Activated CD4-positive, alpha-beta T cell treated with anti-CD3 and anti-CD28 coated beads, Interleukin-2, amount 50 U/mL, for 4 hours (primary cell): ENCODE results near the gene USP21.

Experiments
- DNase-seq, 2 experiments: peaks; one replicate each; pipeline ENCODE4 v3.0.0-alpha.2; 2020

The USP21 gene

DNA sequence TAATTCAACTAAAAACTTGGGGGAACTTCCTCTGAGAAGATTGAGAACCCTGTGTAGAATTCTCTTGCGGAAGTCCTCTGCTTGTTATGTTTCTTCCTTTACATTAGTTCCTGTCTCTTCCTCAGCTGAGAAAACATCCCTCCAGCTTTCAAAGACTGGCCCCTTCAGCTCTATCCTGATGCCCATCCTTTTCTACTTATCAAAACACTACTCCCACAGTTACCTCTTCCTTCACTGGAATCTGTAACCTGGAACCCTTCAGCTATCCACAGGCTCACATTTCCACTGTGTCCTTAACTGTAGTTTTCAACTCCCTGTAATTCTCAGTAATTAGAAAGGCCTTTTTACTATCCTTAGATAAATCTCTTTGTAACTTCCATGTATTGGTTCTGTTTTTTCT, 20.9 kb upstream of the USP21 start:
- DNase-seq: no peak

DNA sequence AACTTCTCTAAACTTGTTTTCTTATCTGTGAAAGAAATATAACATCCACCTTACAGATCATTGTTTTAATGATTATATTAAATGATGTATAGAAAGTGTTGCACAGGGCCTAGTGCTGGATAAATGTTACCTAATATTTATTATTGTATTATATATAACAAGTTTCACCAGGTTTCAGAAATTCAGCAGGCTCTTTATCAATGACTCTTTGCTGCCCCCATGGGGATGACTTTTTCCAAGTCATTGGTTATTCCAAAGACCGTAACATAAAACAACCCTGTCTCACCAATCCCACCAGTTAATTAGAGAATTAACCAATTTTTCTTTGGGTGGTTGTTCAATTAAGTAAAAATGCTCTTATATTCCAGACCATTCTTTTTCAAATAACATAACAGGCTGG, 19.5 kb upstream of the USP21 start:
- peak; percentile 36 to 38 for DNase-seq

DNA sequence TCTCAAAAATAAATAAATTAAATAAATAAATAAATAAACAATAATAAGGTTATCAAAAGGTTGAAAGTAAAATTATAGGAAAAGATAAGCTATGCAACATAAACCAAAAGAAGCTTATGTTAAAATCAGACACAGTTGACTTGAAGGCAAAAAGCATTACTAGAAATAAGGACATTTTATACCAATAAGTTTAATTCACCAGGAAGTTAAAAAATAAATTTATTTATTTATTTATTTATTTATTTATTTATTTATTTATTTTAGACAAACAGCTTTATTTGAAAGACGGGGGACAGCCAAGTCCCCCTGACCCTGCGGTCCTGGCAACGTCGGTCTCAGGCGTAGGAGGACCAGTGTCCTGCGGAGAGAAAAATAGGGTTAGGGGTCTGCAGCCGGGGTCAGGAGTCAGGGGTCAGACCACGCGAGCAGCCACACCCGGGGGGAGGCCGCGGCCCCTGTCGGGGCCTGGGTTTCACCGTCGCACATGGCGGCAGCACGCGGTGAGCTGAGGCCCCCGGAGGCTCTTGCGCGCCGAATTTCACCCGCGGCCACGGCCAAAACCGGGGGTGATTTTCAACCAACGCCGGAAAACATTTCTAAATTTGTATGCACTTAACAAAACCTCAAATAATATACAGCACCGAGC, 18.4 kb upstream of the USP21 start:
- DNase-seq: no peak

DNA sequence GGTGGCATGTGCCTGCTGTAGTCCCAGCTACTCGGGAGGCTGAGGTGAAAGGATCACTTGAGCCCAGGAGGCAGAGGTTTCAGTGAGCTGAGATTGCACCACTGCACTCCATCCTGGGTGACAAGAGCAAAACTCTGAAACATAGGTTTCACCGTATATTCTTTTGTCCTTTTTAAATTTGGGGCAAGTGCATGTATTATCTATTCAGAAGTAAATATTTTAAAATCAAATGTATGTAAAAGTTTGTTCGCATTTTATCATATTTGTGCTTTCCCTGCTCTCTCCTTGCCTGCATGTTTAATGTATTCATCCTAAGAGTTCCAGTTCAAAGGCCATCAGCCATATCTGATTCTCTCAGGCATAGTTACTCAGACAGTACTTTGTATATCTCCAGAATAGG, 13.5 kb upstream of the USP21 start:
- no peak for DNase-seq

DNA sequence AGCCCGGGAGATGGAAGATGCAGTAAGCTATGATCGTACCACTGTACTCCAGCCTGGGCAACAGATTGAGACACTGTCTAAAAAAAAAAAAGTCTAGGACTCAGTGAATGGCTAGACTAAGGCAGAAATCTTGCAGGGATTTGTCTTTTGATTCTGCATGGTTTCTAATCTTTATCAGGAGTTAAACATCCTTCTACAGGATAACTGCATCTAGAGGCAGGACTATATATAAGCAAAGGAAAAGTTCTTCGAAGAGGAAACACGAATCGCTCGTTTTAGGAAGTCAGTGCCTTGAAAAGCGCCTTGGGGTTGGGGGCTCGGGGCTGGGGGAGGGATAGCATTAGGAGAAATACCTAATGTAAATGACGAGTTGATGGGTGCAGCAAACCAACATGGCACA, 6.1 kb upstream of the USP21 start:
- no peak for DNase-seq

DNA sequence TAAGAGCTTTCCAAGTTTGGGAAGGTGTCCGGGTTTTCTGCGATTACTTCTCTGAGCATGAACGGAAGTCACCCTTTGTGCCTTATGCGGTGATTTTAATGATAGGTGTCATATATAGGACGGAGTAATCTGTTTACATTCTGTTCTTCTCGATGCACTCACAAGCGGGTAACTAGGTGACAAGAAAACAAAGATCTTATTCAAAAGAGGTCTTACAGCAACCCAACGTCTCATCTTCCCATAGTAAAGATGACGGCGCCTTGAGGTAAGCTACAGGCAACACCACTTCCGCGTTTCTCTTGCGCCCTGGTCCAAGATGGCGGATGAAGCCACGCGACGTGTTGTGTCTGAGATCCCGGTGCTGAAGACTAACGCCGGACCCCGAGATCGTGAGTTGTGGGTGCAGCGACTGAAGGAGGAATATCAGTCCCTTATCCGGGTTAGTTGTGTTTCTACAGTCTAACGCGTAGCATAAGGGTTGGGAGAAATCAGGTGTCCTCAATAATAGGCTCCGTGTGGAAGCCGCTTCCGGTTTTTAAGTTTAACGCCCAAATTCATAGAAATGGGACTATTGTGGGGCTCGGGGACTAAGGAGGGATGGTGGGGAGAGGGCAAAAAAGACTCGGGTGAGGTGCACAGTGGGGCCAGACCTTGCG, 5.5 kb upstream of the USP21 start, which contains the start of gene UFC1:
Gene UFC1, plus strand, starts transcription at position 297 of the 656 bp plus-strand sequence. Its CDS starts 20 bp downstream, at position 317.
- peak; percentile 72 to 78 for DNase-seq

DNA sequence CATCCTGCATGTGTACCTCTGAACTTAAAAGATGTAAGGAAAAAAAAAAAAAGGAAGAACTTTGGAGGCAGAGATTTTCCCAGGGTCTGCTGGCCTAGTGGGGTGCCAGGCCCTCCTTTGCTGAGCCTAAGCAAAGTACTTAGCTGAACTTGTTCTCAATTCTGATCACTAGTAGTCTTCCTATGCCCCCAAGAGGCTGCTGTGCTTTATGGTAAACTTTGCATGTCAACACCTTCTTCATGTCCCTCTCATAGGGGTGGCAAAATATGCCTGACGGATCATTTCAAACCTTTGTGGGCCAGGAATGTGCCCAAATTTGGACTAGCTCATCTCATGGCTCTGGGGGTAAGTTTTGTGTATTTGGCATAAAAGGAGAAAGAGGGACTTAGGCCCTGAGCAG, 1.4 kb upstream of the USP21 start:
- no peak for DNase-seq

DNA sequence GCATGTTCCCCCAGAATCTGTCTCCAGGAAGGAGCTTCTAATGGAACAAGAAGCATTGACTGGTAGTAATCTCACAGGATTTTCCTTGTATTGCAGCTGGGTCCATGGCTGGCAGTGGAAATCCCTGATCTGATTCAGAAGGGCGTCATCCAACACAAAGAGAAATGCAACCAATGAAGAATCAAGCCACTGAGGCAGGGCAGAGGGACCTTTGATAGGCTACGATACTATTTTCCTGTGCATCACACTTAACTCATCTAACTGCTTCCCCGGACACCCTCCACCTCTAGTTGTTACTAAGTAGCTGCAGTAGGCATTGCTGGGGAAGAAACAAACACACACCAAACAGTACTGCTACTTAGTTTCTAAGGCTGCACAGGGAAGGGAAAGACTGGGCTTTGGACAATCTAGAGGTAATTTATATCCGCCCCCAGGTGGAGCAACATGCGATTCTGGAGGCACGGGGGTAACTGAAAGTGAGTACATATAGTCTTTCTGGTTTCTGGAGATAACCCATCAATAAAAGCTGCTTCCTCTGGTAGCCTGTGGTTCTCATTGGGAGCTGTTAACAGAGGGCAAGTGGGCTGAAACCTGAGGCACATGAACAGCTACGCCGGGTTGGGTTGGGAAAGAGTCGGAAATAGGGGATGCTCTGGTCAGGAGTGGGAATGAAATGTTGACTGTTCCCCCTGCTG, 837 bp upstream of the USP21 start:
- DNase-seq: no peak

DNA sequence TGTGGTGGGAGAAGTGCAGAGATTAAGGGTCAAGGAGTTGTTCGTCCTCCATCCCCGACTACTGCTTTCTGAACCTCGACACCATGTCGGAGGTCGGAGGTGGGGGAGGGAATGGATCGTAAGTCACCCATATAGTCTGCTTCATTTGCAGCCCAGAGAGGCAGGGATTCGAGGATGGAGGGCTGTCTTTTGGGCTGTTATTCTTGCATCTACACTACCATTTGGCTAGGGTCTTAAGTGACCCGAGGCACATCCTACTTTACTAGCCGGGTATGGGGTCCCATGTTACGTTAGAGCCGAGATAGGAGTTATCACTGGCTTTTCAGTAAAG, 578 bp downstream of the USP21 start:
- no peak for DNase-seq

DNA sequence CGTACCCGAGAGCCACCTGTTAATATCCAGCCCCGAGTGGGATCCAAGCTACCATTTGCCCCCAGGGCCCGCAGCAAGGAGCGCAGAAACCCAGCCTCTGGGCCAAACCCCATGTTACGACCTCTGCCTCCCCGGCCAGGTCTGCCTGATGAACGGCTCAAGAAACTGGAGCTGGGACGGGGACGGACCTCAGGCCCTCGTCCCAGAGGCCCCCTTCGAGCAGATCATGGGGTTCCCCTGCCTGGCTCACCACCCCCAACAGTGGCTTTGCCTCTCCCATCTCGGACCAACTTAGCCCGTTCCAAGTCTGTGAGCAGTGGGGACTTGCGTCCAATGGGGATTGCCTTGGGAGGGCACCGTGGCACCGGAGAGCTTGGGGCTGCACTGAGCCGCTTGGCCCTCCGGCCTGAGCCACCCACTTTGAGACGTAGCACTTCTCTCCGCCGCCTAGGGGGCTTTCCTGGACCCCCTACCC, 1.4 kb downstream of the USP21 start:
- DNase-seq: no peak

DNA sequence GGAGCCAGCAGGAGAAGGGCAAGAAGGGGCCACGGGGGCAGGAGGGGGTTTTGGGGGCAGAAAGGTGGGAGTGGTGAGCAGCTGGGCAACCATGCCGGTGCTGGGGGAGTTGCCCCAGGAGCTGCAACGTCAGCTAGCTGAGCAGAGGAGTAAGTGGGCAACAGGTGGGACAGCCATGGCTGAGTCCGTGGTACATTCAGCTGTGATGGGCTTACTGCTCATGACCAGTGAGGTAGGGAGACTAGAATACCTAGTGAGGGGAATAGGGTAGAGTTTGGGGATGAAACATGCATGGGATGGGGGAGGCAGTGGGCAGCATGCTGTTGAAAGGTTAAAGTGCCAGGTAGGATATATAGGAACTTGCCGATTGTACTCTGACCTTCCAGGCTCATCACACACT, 2.4 kb downstream of the USP21 start:
- no peak for DNase-seq

DNA sequence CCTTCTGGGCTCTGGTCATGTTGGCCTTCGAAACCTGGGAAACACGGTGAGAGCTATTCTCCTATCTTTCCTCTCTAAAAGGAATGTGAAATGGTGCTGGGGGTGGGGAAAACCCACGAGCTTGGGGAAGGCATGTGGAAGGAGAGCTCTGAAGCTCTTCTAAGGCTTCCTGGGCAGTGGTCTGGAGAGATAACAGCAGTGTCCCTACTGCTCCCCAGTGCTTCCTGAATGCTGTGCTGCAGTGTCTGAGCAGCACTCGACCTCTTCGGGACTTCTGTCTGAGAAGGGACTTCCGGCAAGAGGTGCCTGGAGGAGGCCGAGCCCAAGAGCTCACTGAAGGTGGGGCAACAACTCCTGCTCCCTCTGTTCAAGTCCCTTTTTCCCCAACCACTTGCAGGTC, 2.8 kb downstream of the USP21 start:
- DNase-seq: no peak

DNA sequence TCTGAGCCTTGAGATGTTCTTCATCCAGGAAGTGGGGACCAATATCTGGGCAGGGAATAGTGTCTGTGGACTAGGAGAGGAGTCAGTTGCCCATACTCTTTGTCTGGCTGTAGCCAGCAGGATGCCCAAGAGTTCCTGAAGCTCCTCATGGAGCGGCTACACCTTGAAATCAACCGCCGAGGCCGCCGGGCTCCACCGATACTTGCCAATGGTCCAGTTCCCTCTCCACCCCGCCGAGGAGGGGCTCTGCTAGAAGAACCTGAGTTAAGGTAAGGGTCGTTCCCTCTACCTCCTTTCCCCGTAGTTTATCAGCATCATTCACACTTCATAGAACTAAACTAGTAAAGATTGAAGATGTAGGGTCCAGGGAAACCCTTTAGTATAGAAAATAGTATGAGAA, 3.5 kb downstream of the USP21 start:
- DNase-seq: no peak

DNA sequence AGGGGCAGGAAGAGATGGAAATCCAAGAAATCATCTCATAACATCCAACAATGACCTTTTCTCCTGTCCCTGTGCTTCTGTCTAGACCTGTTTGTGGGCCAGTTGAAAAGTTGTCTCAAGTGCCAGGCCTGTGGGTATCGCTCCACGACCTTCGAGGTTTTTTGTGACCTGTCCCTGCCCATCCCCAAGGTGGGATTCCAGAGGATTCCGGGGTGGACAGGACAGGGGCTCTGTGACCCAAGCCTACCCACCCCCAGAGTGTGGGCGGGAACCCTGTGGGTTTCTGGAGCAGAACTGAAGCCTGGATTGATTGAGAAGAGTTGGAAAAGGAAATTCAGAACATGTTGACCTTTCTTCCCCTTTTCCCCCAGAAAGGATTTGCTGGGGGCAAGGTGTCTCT, 4.5 kb downstream of the USP21 start:
- DNase-seq: no peak

DNA sequence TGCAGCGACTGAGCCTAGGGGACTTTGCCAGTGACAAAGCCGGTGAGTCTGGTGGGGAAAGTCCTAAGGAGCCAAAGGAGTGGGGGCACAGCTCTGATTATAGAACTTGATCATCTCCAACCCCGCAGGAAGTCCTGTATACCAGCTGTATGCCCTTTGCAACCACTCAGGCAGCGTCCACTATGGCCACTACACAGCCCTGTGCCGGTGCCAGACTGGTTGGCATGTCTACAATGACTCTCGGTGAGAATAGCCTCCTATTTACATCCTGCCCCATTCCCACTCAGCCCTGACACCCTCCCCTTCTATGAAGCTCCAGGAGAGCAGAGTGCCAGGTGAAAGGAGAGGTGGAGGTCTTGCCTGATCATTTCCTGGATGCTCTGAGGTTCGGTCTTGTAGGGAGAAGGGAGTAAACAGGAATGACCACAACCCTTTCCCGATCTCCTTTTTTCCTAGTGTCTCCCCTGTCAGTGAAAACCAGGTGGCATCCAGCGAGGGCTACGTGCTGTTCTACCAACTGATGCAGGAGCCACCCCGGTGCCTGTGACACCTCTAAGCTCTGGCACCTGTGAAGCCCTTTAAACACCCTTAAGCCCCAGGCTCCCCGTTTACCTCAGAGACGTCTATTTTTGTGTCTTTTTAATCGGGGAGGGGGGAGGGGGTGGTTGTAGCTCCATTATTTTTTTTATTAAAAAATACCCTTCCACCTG, 5.8 kb downstream of the USP21 start:
- DNase-seq: no peak

DNA sequence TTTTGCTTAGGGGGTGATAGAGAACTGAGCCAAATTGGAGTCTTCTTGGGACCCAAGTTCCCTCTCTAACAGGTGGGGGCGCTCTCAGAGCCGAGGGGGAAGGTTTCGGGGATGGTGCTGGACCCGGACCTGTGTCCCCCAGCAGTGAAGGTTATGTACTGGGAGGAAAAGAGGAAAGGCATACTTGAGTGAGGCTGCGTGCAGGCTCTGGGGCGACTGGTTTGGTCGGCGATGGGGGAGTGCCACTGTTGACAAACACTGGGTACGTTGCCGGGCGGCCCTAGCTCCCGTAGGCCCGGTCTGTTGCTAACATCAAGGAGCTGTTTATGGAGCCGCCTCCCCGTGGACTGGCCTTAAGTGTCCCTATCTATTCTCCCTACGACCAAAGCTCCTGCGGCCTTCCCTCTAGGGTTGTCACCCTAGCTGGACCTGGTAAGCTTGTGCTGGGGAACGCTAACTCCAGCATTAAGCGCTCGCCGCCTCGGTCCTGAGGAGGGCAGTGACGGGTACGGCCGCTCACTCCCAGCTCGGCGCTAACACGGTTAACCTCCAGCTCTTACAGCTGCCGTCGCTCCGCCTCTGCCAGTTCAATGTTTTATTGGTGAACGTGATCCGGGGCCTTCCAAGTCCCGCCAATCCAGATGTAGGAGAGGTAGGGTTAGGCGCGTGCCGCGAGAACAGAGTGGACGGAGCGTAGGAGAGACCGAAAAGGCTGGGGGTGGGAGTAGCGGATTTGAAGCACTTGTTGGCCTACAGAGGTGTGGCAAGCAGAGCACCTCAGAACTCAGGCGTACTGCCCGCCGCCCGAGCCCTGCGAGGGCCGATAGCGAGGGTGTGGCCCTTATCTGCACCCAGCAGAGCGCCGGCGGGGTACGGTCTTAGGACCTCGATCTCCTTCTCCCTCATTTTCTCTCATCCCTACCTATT, 6.7 kb downstream of the USP21 start, which contains the start of gene PPOX:
Gene PPOX, plus strand, starts transcription at position 685 of the 927 bp plus-strand sequence. CDS start 422 bp downstream, outside the sequence.
- peak; percentile 85 to 88 for DNase-seq

DNA sequence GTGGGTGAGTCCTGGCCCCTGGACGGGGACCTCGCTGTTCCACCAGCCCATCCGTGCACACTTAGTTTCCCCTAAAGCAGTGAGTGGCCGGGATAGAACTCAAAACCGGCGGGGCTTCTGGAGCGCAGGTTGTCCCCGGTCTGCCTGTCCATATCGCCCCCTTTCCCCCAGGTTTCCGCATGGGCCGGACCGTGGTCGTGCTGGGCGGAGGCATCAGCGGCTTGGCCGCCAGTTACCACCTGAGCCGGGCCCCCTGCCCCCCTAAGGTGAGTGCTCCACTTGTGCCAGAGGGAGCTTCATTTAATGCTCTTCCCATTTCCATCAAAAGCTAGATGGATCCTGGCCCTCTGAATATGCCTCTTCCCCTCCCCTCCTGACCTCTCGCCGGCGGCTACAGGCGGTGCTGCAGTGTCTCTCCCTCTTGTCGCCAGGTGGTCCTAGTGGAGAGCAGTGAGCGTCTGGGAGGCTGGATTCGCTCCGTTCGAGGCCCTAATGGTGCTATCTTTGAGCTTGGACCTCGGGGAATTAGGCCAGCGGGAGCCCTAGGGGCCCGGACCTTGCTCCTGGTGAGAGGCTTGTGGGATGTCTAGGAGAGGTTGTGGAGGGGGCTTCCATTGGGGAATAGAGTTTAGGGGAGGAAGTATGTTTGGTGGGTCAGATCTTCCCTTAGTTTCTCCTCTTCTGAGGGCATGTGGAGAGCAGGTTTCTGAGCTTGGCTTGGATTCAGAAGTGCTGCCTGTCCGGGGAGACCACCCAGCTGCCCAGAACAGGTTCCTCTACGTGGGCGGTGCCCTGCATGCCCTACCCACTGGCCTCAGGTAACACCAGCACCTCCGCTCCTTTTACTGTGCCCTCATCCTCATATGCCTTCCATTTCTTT, 7.6 kb downstream of the USP21 start:
- no peak for DNase-seq

DNA sequence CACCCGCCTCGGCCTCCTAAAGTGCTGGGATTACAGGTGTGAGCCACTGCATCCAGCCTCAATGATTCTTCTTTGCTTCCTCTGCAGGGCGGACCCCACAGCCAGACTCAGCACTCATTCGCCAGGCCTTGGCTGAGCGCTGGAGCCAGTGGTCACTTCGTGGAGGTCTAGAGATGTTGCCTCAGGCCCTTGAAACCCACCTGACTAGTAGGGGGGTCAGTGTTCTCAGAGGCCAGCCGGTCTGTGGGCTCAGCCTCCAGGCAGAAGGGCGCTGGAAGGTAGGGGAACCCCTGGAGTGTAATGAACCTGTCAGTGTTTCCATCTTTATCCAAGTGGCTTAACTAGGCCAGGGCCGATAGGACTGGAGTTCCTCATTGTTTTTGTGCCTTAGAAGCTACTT, 9.6 kb downstream of the USP21 start:
- DNase-seq: no peak

DNA sequence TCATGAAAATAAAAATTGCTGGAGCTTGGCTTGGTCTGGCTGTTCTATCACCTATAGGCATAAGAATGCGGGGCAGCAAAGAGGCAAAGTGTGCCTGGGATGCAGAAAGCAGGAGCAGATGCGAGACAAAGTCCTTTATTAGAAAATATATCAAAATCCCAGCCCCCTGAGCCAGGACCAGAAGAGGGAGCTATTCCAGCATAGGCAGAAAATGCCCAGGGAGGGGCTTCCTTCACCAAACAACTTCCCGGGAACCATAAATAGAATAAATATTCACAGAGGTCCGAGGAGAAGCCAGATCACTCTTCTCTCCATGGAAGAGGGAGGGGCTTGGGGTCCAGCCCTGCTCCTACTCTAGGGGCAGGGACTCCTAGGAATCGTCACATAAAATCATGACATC, 11.9 kb downstream of the USP21 start:
- DNase-seq: no peak

DNA sequence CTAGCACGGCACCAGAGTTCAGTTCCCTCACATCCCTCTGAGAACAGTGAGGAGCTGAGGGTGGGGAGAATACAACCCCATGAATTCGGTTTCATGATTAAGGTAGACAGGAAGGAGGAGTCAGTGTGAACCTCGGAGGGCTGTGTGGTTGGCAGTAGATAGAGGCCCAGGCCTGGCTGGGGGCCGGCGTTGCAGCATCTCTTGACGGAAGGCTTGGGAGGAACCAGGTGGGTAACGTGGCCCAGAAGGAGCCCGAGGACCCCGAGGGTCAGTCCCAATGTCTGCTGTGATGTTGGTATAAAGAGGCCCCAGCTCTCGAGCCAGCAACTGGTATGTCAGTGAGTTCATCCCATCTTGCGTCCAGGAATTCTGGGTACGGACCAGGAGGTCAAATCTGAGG, 12.4 kb downstream of the USP21 start:
- DNase-seq: no peak

DNA sequence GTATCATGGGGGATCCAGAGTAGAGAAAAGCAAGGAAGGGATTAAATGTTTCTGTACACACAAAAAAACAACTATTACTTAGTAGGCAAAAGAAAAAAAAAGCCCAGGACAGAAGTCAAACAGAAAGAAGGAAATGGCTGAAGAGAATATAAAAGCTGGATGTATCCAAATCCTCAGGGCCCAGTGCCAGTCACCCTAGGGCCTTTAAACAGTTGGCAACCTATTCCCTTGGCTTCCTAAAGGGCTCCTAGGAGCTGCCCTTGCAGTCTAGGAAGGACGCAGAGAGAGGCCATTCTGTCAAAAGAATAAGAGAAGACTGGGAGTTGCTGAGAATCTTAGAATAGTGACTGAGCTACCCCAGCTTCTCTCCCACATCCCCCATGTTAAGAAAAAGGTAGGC, 13.0 kb downstream of the USP21 start:
- no peak for DNase-seq
